CD4-positive, alpha-beta T cell treated with Interleukin-15 for 4 hours (primary cell): ENCODE data around the gene SHLD1.

Experiments
- DNase-seq: peaks from one replicate; pipeline ENCODE4 v3.0.0-alpha.2; 2020; ENCODE audit warnings: low spot score

The SHLD1 gene

GRCh38 chr20:5821627-5822215 lies 71.5 kb downstream of the SHLD1 start:
- DNase-seq, result no peak

DNA sequence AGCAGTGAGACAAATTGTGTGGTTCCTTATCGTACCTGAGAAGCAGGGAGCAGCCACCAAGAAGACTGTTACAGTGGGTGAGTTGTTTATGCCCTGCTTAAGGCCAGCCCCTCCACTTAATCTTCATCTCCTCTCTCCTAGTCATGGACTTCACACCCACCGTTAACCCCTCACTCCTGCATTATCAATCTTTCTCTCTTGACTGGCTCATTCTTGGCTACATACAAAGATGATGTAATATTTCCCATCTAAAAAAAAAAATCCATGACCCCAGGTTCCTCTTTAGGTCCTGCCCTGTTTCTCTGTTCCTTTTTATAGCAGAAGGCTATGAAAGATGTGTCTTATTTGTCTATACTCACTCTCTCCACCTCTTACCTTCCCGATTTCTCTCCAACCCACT lies 72.4 kb downstream of the SHLD1 start:
- DNase-seq, result no peak

- no peak for DNase-seq
Observed at GRCh38 chr20:5825130-5825719, 75.0 kb downstream of the SHLD1 start.

DNA sequence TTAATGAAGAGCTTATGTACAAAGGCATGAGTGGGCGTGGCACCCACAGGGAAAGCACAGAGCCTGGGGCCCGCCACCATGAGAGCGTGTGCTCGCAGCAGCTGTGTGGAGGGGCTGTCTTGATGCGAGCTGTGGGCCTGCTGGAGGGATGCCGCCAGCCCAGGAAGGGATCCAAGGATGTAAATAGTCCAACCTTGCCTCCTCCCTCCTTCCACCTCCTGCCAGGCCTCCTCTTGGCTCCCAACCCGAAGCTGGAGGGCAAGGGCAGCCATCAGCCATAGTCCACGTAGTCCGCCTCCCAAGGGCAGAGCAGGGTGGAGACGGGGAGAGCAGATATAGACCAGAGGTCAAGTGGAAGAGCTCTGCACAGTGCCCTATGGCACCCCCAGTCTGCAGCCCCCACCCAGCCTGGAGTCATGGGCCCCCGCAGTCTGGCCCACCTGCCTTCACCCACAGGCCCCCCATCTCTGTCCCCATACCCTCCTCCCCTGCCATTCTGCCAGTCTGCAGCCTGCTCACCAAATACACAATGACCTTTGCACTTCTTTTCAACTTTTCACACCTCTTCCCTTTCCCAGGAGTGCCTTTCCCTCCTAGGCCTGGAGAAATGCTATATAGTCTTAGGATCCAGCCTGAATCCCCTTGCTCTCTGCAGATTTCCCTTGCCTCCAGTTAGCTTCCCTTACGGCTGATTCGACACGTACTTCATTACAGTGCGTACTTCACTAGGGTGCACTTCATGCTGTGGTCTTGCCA lies 77.1 kb downstream of the SHLD1 start:
- DNase-seq, result no peak

- DNase-seq, result no peak
Observed at GRCh38 chr20:5827861-5828260, 77.7 kb downstream of the SHLD1 start.

GRCh38 chr20:5829241-5829809 lies 79.1 kb downstream of the SHLD1 start:
- no peak for DNase-seq

GRCh38 chr20:5831539-5832237 lies 81.5 kb downstream of the SHLD1 start:
- no peak for DNase-seq

GRCh38 chr20:5833309-5833941 lies 83.2 kb downstream of the SHLD1 start:
- DNase-seq, result no peak

- DNase-seq, result no peak
Observed at GRCh38 chr20:5834436-5835005, 84.3 kb downstream of the SHLD1 start.

DNA sequence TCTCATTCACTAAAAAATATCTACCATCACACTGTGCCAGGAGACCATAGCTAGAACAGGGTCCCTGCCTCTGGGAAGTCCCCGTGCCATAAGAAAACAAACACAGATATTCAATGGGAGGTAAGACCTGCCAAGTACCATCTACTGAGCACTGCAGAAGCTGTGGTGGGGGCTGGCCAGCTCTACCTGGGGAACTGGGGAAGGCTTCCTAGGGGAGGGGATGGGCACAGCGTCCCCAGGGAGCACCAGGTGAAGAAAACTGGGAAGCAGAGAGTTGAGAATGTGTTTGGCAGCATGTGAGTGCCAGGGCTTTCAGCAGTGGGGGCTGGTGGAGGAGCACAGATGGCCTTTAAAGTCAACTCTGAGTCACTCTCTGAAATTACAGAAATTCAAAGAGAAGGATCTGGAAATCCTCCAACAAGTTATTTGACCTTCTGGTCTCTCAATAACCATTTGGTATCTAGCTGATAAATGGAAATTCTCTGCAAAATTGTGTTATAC lies 85.2 kb downstream of the SHLD1 start:
- DNase-seq, result peak; percentile 68

GRCh38 chr20:5835871-5836270 lies 85.7 kb downstream of the SHLD1 start:
- peak; percentile 71 for DNase-seq

GRCh38 chr20:5836569-5836968 lies 86.4 kb downstream of the SHLD1 start:
- DNase-seq, result peak; percentile 45

DNA sequence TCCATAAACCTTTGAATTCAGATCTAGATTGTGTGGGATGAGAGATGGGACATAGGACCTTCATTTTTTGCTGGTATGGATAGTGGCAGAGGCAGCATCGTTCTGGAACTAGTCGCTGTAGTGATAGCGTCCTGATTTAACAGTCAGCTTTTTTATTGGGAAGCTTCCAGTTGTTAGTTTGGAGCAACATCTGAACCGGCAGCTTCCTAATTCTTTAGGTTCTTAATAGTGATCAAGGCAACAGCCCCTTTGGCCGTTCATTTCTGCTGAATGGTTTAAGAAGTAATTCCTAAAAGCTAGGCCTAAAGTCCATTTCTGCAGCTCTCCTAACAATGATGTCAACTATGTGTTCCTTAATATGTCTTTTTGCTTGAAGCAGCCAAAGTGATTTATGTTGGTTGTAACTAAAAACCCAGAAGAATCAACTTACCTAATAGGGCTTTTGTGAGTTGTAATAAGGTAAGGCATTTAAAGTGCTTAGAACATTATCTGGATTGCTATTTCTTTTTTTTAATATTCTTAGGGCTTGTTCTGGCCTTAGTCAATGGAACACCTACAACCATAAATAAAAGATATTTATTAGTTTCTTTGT lies 90.3 kb downstream of the SHLD1 start:
- no peak for DNase-seq

GRCh38 chr20:5841522-5841921 lies 91.3 kb downstream of the SHLD1 start:
- DNase-seq, result no peak

GRCh38 chr20:5842465-5842864 lies 92.3 kb downstream of the SHLD1 start:
- no peak for DNase-seq

DNA sequence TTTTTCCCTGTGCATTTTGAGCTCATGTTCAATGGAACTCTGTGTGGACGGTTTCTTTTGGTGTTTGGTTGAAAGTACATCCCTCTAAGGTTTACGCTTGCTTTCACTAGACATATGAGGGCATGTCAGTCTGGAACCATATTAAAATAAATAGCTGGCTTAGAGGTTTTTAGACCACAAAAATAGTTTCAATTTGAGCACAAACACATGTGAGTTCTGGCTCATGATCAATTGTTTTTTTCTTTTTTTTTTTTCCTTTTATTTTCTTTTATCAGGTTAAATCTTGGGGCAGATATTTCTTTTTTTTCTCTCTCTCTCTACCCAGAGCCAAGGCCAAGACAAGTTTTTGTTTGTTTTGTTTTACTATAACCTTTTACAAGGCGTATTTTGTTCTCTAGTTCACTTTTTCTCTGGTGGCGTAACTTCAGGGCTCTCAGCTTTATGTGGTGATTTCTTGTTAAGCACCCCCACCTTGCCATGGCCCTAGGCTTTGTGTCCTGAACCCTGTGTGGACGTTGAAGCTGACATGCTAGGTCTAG lies 92.9 kb downstream of the SHLD1 start:
- DNase-seq, result peak; percentile 50

DNA sequence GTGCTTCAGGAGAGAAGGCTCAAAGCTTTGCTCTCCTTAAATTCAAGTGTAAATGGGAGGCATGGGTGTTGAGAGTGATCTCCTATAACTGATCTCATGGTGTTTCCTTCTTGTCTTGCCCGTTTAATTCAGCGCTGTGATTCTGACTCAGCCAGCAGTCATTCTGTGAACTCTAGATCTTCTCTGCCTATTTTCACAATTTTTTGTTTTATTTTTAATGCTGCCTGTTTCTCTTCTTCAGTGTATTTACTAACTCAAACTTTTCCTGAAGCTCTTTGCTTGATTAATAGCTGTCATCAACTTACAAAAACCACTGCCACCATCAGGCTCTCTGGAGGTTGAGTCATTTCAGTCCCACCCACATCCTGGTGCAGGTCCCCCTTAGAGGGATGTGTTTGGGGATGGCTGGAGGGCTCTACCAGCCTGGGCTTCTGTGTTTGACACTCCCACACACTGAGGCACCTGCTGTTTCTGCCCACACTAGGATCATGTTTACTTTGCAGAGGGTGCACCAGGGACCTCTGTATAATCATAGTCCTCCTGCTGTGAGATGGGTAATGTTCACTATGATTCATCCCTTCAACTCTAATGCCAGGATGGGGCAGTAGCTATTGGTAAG lies 94.0 kb downstream of the SHLD1 start:
- peak; percentile 82 for DNase-seq

DNA sequence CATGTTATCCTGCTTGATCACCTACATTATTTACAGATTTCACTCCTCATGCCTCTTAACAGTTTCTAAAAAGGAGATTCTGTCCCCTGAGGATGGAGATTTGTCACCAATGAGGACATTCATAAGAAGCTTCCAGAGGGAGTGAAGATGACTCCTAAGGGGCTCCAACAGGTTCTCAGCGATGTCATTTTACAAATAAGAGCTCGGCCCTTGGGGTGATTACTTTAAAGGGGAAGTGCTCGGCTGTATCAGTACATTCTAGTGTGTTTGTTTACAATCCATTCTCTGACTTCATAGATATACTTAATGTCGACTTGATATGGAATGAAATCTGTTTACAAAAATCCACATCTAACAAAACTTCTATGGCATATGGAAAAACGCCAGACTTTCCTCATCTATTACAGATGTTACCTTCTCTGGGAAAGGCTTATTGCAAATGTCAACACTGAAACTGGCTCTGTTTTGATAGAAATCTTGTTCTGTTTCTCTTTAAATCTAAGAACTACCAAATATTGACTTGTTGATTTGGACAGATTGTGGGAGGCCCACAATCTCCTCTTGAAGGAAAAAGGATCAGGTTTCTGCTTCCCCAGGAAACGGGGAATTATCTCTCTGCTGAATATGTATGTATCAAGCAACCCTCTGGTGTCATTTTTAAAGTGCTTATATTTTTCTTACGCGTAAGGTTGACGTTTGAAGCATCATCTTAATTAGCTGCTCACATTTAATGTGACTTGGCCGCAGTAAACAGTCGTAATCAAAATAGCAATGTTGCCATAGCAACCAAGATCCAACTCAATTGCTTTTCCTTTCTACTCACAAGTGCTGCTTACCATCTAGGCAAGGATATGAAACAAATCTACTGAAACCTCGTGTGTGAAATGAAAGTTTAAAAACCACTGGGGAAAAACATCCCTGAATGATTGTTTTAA lies 95.7 kb downstream of the SHLD1 start:
- DNase-seq, result peak; percentile 77
